Jurkat, Clone E6-1 (cell line): Measurements from ENCODE around the gene ELL3.
"Not testable (repeated sequence)": the region's sequence is repeated elsewhere in the genome, so short reads cannot be mapped to it uniquely, and the experiment has no call there.

Experiments
- DNase-seq: peaks from one replicate; pipeline ENCODE4 v3.0.0-alpha.2; 2011; ENCODE audit warnings: low read depth, low spot score
- H3K4me3 ChIP-seq: 2 replicates; pipeline ENCODE4 v1.5.1; 2011; ENCODE audit warnings: mild to moderate bottlenecking, low read length, control low read depth, moderate library complexity

ELL3 gene

GRCh38 chr15:43793647-43794046 is 16.9 kb upstream of the ELL3 start:
- peak overlapping the region; percentile 100 for H3K4me3 ChIP-seq

GRCh38 chr15:43792761-43793476 is 16.2 kb upstream of the ELL3 start:
- H3K4me3 ChIP-seq = peak overlapping the region; percentile 100
- DNase-seq = no peak

More at GRCh38 chr15:43793647-43794046, 16.9 kb upstream of the ELL3 start:
- DNase-seq = no peak

- DNase-seq = peak; percentile 99
- H3K4me3 ChIP-seq = peak within 1 kb of the TSS; percentile 100
Observed at GRCh38 chr15:43791993-43792760, 15.4 kb upstream of the ELL3 start, which contains the start of gene SERF2. Gene SERF2, plus strand, starts transcription at chr15:43792320. Its CDS starts 57 bp downstream, at chr15:43792377.

GRCh38 chr15:43789409-43789808 is 12.6 kb upstream of the ELL3 start:
- no peak overlapping the region for H3K4me3 ChIP-seq
- DNase-seq = no peak

- no peak overlapping the region for H3K4me3 ChIP-seq
- DNase-seq = no peak
Observed at GRCh38 chr15:43779016-43779415, 2.2 kb upstream of the ELL3 start.

- H3K4me3 ChIP-seq = peak overlapping the region; percentile 76
- peak; percentile 77 for DNase-seq
Observed at GRCh38 chr15:43777267-43777914, 625 bp upstream of the ELL3 start.

- no peak for DNase-seq
- H3K4me3 ChIP-seq = peak overlapping the region; percentile 76
Observed at GRCh38 chr15:43776101-43776717, 557 bp downstream of the ELL3 start.

GRCh38 chr15:43775411-43775965 is 1.3 kb downstream of the ELL3 start:
- H3K4me3 ChIP-seq = no peak overlapping the region
- no peak for DNase-seq

- H3K4me3 ChIP-seq = no peak overlapping the region
- DNase-seq = no peak
Observed at GRCh38 chr15:43774062-43774461, 2.7 kb downstream of the ELL3 start.

GRCh38 chr15:43772624-43773023 is 4.1 kb downstream of the ELL3 start:
- no peak overlapping the region for H3K4me3 ChIP-seq
- DNase-seq = no peak

GRCh38 chr15:43771816-43772215 is 5.0 kb downstream of the ELL3 start:
- no peak for DNase-seq
- H3K4me3 ChIP-seq = no peak overlapping the region

- H3K4me3 ChIP-seq = no peak overlapping the region
- DNase-seq = peak; percentile 50
Observed at GRCh38 chr15:43769584-43770228, 7.1 kb downstream of the ELL3 start.

GRCh38 chr15:43763819-43764446 is 12.8 kb downstream of the ELL3 start:
- DNase-seq = no peak
- no peak overlapping the region for H3K4me3 ChIP-seq

GRCh38 chr15:43762824-43763223 is 13.9 kb downstream of the ELL3 start:
- DNase-seq = no peak

GRCh38 chr15:43751885-43752284 is 24.9 kb downstream of the ELL3 start:
- H3K4me3 ChIP-seq = no peak overlapping the region
- no peak for DNase-seq

More at GRCh38 chr15:43762824-43763223, 13.9 kb downstream of the ELL3 start:
- no peak overlapping the region for H3K4me3 ChIP-seq

GRCh38 chr15:43749690-43750345 is 26.9 kb downstream of the ELL3 start:
- DNase-seq = peak; percentile 49
- H3K4me3 ChIP-seq = no peak overlapping the region

GRCh38 chr15:43748376-43748775 is 28.4 kb downstream of the ELL3 start:
- no peak for DNase-seq
- no peak overlapping the region for H3K4me3 ChIP-seq

- peak overlapping the region; percentile 72 for H3K4me3 ChIP-seq
- not testable (repeated sequence) for DNase-seq
Observed at GRCh38 chr15:43746903-43747309, 29.9 kb downstream of the ELL3 start.
